ENCODE results near the gene ZNF827. TPM values are rescaled to one million over a fixed set of nuclear protein-coding genes. Genes with fewer than 3 reads are reported as not detected.

Gene ZNF827
- total and polyA plus RNA-seq, 7 donors, result 1.8 to 37.7 (median 11.3) TPM

GRCh38 chr4:145843148-145843547 lies 95.5 kb downstream of the ZNF827 start:
- H3K27me3 ChIP-seq, result no peaks in the 10 kb centered on the region
- 61 to 84% methylated on average over 4 of the region's 4 CpGs for WGBS, 2 donors
- H3K4me1 ChIP-seq, result no peaks in the 10 kb centered on the region
- no peak for TF ChIP-seq POLR2A (IDR thresholded peaks at IDR 0.05)
- TF ChIP-seq, protein P1, sequence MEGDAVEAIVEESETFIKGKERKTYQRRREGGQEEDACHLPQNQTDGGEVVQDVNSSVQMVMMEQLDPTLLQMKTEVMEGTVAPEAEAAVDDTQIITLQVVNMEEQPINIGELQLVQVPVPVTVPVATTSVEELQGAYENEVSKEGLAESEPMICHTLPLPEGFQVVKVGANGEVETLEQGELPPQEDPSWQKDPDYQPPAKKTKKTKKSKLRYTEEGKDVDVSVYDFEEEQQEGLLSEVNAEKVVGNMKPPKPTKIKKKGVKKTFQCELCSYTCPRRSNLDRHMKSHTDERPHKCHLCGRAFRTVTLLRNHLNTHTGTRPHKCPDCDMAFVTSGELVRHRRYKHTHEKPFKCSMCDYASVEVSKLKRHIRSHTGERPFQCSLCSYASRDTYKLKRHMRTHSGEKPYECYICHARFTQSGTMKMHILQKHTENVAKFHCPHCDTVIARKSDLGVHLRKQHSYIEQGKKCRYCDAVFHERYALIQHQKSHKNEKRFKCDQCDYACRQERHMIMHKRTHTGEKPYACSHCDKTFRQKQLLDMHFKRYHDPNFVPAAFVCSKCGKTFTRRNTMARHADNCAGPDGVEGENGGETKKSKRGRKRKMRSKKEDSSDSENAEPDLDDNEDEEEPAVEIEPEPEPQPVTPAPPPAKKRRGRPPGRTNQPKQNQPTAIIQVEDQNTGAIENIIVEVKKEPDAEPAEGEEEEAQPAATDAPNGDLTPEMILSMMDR (IDR thresholded peaks at IDR 0.05), result no peak
- no peak for TF ChIP-seq EP300 (IDR thresholded peaks at IDR 0.05)
- TF ChIP-seq POLR2AphosphoS5 (IDR thresholded peaks at IDR 0.05), result no peak
- H3K27ac ChIP-seq, result no peak overlapping the region
- H3K36me3 ChIP-seq, result peaks cover 0 to 47% (median 5%) of the 10 kb centered on the region in 4 donors
- intact Hi-C loops (cut with DNase I), result no loop called here
- H3K9me3 ChIP-seq, result no peaks in the 10 kb centered on the region
- H3K4me3 ChIP-seq, result no peak overlapping the region
- DNase-seq, result no peak

DNA sequence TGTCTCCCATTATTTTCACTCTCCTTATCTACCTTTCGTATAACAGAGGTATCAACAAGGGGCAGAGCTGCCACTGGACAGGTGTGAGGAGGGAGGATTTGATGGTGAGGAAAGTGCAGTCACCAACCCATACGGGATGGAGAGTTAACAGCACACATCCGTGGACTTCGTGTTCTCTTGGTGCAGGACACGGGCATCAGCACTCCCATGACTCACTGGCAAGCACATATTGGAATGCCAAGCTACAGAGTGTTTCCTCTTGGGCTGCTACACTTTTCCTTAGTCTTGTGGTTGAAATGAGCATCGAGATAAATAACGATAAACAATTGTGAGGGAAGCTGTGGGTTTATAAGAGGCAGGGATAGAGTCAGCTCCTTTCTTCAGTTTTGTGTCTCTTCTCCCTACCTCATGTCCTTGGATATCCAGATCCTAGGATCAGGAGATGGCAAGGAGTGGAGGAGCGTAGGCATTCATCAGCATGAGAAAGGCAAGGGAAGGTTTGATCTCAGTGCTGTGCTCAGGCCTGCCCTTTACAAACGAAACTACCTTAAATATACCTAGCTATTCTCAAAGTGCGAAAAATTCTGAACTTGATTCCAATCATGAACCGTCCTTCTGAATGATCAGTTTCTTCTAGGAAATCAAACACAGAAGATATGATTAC lies 96.3 kb downstream of the ZNF827 start:
- DNase-seq, result no peak
- H3K9me3 ChIP-seq, result no peaks in the 10 kb centered on the region
- no peaks in the 10 kb centered on the region for H3K27me3 ChIP-seq
- TF ChIP-seq POLR2A (IDR thresholded peaks at IDR 0.05) (no peak), POLR2AphosphoS5 (IDR thresholded peaks at IDR 0.05) (no peak), EP300 (IDR thresholded peaks at IDR 0.05) (no peak)
- TF ChIP-seq, protein P1 (IDR thresholded peaks at IDR 0.05), result no peak
- intact Hi-C loops (cut with DNase I), result no loop called here
- H3K4me3 ChIP-seq, result no peak overlapping the region
- WGBS, 2 donors, result 91 to 94% methylated on average over 11 of the region's 11 CpGs
- no peak overlapping the region for H3K27ac ChIP-seq
- no peaks in the 10 kb centered on the region for H3K4me1 ChIP-seq
- peaks cover 0 to 40% (median 5%) of the 10 kb centered on the region in 4 donors for H3K36me3 ChIP-seq

- H3K27ac ChIP-seq, result no peak overlapping the region
- H3K4me1 ChIP-seq, result no peaks in the 10 kb centered on the region
- WGBS, 2 donors, result 92 to 97% methylated on average over 3 of the region's 3 CpGs
- H3K4me3 ChIP-seq, result no peak overlapping the region
- intact Hi-C loops (cut with DNase I), result no loop called here
- no peaks in the 10 kb centered on the region for H3K9me3 ChIP-seq
- no peak for DNase-seq
- peaks cover 0 to 39% (median 5%) of the 10 kb centered on the region in 4 donors for H3K36me3 ChIP-seq
- TF ChIP-seq POLR2A (IDR thresholded peaks at IDR 0.05) (no peak), EP300 (IDR thresholded peaks at IDR 0.05) (no peak), POLR2AphosphoS5 (IDR thresholded peaks at IDR 0.05) (no peak)
- TF ChIP-seq, protein P1 (IDR thresholded peaks at IDR 0.05), result no peak
- no peaks in the 10 kb centered on the region for H3K27me3 ChIP-seq
Observed at GRCh38 chr4:145840801-145841200, 97.8 kb downstream of the ZNF827 start.

- Histone ChIP-seq H3K27ac (no peak overlapping the region), H3K4me3 (no peak overlapping the region), H3K9me3 (no peaks in the 10 kb centered on the region), H3K27me3 (no peaks in the 10 kb centered on the region), H3K36me3 (peaks cover 0 to 34% (median 2%) of the 10 kb centered on the region in 4 donors), H3K4me1 (no peaks in the 10 kb centered on the region)
- intact Hi-C loops (cut with DNase I), result no loop called here
- TF ChIP-seq POLR2A (IDR thresholded peaks at IDR 0.05), result no peak
- TF ChIP-seq, protein P1 (IDR thresholded peaks at IDR 0.05), result peak in 3 of 4 experiments; percentile 19 to 33 (median 26)
- no peak for DNase-seq
- WGBS, 2 donors, result 60 to 64% methylated on average over 3 of the region's 3 CpGs
Observed at GRCh38 chr4:145840162-145840768, 98.4 kb downstream of the ZNF827 start.
